WERI-Rb-1 (cell line): Measurements from ENCODE around the gene RPGR.

ENCODE experiments used
- DNase-seq: peaks from one replicate; pipeline ENCODE4 v3.0.0-alpha.2; 2020
- H3K27ac ChIP-seq: fragments of 250-450 bp; sonication (Bioruptor Pico); 2 replicates; pipeline ENCODE4 v1.5.1; 2020; ENCODE audit warnings: mild to moderate bottlenecking, moderate library complexity
- H3K27me3 ChIP-seq: fragments of 250-450 bp; sonication (Bioruptor Pico); 2 replicates; pipeline ENCODE4 v1.5.1; 2021; ENCODE audit warnings: mild to moderate bottlenecking, low read depth, moderate library complexity; ENCODE audit not compliant: insufficient read depth, severe bottlenecking
- H3K36me3 ChIP-seq: fragments of 250-450 bp; sonication (Bioruptor Pico); 2 replicates; pipeline ENCODE4 v1.5.1; 2020; ENCODE audit warnings: mild to moderate bottlenecking, moderate library complexity
- H3K4me3 ChIP-seq: 2 replicates; pipeline ENCODE4 v1.5.1; 2011; ENCODE audit warnings: low read depth, mild to moderate bottlenecking, control low read depth, low read length
- H3K9me3 ChIP-seq: fragments of 250-450 bp; sonication (Bioruptor Pico); 2 replicates; pipeline ENCODE4 v1.5.1; 2021; ENCODE audit warnings: mild to moderate bottlenecking, moderate library complexity; ENCODE audit not compliant: severe bottlenecking
- CTCF ChIP-seq: IDR thresholded peaks from 2 replicates; pipeline ENCODE4 v1.5.1; 2011; ENCODE audit warnings: low read depth, mild to moderate bottlenecking, control low read depth, inconsistent platforms, low read length

Gene RPGR

GRCh38 chrX:38318606-38319005, 8.7 kb downstream of the RPGR start:
- Histone ChIP-seq H3K27ac (no peak overlapping the region), H3K36me3 (no peaks in the 10 kb centered on the region), H3K4me3 (no peak overlapping the region), H3K9me3 (no peaks in the 10 kb centered on the region), H3K27me3 (peaks cover 3% of the 10 kb centered on the region)
- no peak for DNase-seq
- no peak for TF ChIP-seq CTCF

DNA sequence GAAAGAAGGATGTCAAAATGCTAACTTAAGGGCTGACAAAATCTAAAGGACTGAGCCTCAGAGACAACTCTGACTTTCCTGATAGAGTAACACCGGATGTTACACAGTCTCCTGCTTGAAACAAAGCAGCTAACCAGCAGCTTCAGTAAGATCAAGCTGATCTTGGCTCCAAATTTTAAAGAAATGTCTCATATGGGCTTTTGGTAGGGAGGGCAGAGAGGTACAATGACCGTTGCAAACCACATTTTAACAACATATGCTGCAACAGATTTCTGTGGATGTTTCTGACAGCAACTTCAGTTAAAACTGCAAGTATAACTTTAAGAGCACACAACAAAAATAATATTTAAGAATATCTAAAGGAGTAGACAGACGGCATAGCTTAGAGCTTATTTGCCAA, 9.1 kb downstream of the RPGR start:
- Histone ChIP-seq H3K9me3 (no peaks in the 10 kb centered on the region), H3K27ac (no peak overlapping the region), H3K4me3 (no peak overlapping the region), H3K36me3 (no peaks in the 10 kb centered on the region), H3K27me3 (peaks cover 3% of the 10 kb centered on the region)
- DNase-seq: no peak
- TF ChIP-seq CTCF: no peak

DNA sequence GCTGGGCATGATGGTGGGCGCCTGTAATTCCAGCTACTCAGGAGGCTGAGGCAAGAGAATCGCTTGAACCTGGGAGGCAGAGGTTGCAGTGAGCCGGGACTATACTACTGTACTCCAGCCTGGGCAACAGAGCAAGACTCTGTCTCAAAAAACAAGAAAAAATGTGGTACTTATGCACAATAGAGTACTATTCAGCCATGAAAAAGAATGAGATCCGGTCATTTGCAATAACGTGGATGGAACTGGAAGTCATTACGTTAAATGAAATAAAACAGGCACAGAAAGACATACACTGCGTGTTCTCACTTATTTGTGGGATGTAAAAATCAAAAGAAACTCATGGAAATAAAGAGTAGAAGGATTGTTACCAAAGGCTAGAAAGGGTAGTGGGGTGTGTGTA, 12.1 kb downstream of the RPGR start:
- no peak for TF ChIP-seq CTCF
- no peak overlapping the region for H3K27ac ChIP-seq
- no peaks in the 10 kb centered on the region for H3K36me3 ChIP-seq
- H3K4me3 ChIP-seq: no peak overlapping the region
- H3K27me3 ChIP-seq: no peaks in the 10 kb centered on the region
- DNase-seq: no peak
- no peaks in the 10 kb centered on the region for H3K9me3 ChIP-seq

DNA sequence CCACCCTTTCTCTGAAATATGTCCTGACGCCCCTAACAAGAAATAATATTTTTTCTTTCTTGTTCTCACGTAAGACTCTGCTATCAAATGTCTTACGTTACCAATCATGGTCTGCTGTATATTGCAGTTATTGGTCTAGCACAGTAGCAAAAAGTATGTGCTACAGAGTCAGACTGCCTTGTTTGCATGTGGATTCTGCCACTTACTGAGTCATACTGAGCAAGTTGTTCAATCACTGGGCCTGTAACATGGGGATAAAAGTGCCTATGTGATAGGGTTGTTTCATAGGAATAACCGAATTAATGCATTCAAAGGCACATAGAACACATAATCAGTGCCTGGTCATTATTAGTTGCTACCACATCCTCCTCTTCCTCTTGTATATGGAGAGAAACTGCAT, 14.1 kb downstream of the RPGR start:
- Histone ChIP-seq H3K4me3 (no peak overlapping the region), H3K36me3 (no peaks in the 10 kb centered on the region), H3K27ac (no peak overlapping the region), H3K9me3 (no peaks in the 10 kb centered on the region), H3K27me3 (no peaks in the 10 kb centered on the region)
- TF ChIP-seq CTCF: no peak
- DNase-seq: no peak

GRCh38 chrX:38312436-38312835, 14.9 kb downstream of the RPGR start:
- Histone ChIP-seq H3K27me3 (no peaks in the 10 kb centered on the region), H3K36me3 (no peaks in the 10 kb centered on the region), H3K27ac (no peak overlapping the region), H3K9me3 (no peaks in the 10 kb centered on the region), H3K4me3 (no peak overlapping the region)
- TF ChIP-seq CTCF: no peak
- DNase-seq: no peak

DNA sequence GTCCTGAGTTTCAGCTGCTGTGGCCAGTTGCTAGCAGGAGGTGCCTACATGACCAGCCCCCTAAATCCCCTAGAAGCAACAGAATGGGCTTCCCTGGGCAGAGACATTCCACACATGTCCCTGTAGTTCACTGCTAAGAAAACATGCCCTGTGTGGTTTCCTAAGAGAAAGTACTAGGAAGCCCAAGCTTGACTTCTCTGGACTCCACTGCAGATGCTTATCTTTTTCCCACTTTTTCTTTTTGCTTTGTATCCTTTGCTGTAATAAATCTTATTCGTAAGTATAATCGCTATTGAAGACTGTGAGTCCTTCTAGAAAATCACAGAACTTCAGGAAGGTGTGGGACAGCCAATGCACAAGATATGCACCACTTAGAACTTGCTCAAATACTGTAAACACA, 15.6 kb downstream of the RPGR start:
- no peak for DNase-seq
- Histone ChIP-seq H3K27ac (no peak overlapping the region), H3K9me3 (no peaks in the 10 kb centered on the region), H3K36me3 (no peaks in the 10 kb centered on the region), H3K27me3 (no peaks in the 10 kb centered on the region), H3K4me3 (no peak overlapping the region)
- TF ChIP-seq CTCF: no peak
